CD14-positive monocyte (primary cell): Measurements from ENCODE around the gene SYTL2. TPM values are rescaled to one million over a fixed set of nuclear protein-coding genes. Genes with fewer than 3 reads are reported as not detected.

Experiments used
- DNase-seq, 3 donors: peaks; one replicate each; pipeline ENCODE4 v3.0.0-alpha.2; 2011 to 2022
- H2AFZ ChIP-seq: 2 replicates; pipeline ENCODE4 v1.6.0; 2012; ENCODE audit warnings: mild to moderate bottlenecking, low read depth, low read length, inconsistent platforms; ENCODE audit not compliant: insufficient read depth, poor library complexity, severe bottlenecking
- H3K27ac ChIP-seq, 2 donors: 1 replicate in 1 of 2; 2 replicates in 1 of 2; pipeline ENCODE4 v1.5.1; 2012 to 2013; ENCODE audit warnings: low read length in 2 of 2, control low read depth in 1 of 2, inconsistent platforms in 1 of 2, low read depth in 1 of 2, mild to moderate bottlenecking in 1 of 2
- H3K27me3 ChIP-seq, 2 donors: one replicate each; pipeline versions ENCODE4 v1.6.0 to v1.6.1; 2011 to 2013; ENCODE audit warnings: low read length in 2 of 2; ENCODE audit not compliant: control insufficient read depth in 2 of 2, insufficient read depth in 2 of 2
- H3K36me3 ChIP-seq, 2 donors: replicated peaks in 1 of 2; 1 replicate in 1 of 2; 2 replicates in 1 of 2; pipeline versions ENCODE4 v1.5.1 to v1.6.1; 2012 to 2013; ENCODE audit warnings: low read length in 2 of 2, control low read depth in 1 of 2, inconsistent platforms in 1 of 2, mild to moderate bottlenecking in 1 of 2; ENCODE audit not compliant: insufficient read depth in 2 of 2, control insufficient read depth in 1 of 2
- H3K4me1 ChIP-seq, 2 donors: 1 replicate in 1 of 2; 2 replicates in 1 of 2; pipeline versions ENCODE4 v1.5.1 to v1.6.1; 2012 to 2013; ENCODE audit warnings: low read length in 2 of 2, control low read depth in 1 of 2, inconsistent platforms in 1 of 2, mild to moderate bottlenecking in 1 of 2, moderate library complexity in 1 of 2; ENCODE audit not compliant: insufficient read depth in 2 of 2, control insufficient read depth in 1 of 2
- H3K4me2 ChIP-seq: replicated peaks from 2 replicates; pipeline ENCODE3; 2012; ENCODE audit warnings: low read length, moderate library complexity, mild to moderate bottlenecking; ENCODE audit not compliant: poor library complexity, severe bottlenecking; ENCODE audit errors: extremely low read depth
- H3K4me3 ChIP-seq, 3 experiments: fragments of 200-600 bp in 1 of 3; sonication (generic) in 1 of 3; replicated peaks in 1 of 3; 1 replicate in 2 of 3; 2 replicates in 1 of 3; pipeline ENCODE4 v1.5.1; 2011 to 2013; ENCODE audit warnings: low read length in 3 of 3, mild to moderate bottlenecking in 3 of 3, control low read depth in 2 of 3, low read depth in 2 of 3, inconsistent platforms in 1 of 3, moderate library complexity in 1 of 3
- H3K79me2 ChIP-seq: 2 replicates; pipeline ENCODE4 v1.6.0; 2012; ENCODE audit warnings: mild to moderate bottlenecking, control low read depth, inconsistent platforms, low read length, moderate library complexity; ENCODE audit not compliant: insufficient read depth
- H3K9ac ChIP-seq: 2 replicates; pipeline ENCODE4 v1.6.0; 2017; ENCODE audit warnings: low read length, mild to moderate bottlenecking; ENCODE audit not compliant: insufficient read depth, poor library complexity, severe bottlenecking
- H3K9me3 ChIP-seq, 2 donors: replicated peaks in 1 of 2; 1 replicate in 1 of 2; 2 replicates in 1 of 2; pipeline versions ENCODE4 v1.5.1 to v1.6.1; 2012 to 2013; ENCODE audit warnings: low read length in 2 of 2, control low read depth in 1 of 2; ENCODE audit not compliant: control insufficient read depth in 1 of 2, insufficient read depth in 1 of 2
- H4K20me1 ChIP-seq: 2 replicates; pipeline ENCODE4 v1.6.0; 2012; ENCODE audit warnings: mild to moderate bottlenecking, low read length, control low read depth, moderate library complexity; ENCODE audit not compliant: insufficient read depth
- H3K27ac Mint-ChIP-seq, 7 donors: one replicate each; pipeline ENCODE4 v1.8.0; 2020; ENCODE audit warnings: mild to moderate bottlenecking in 7 of 7, mixed read lengths in 7 of 7, moderate library complexity in 6 of 7, inconsistent platforms in 2 of 7
- H3K27me3 Mint-ChIP-seq, 3 donors: one replicate each; pipeline ENCODE4 v1.8.0; 2021 to 2022; ENCODE audit warnings: low read depth in 3 of 3, mild to moderate bottlenecking in 3 of 3, mixed read lengths in 3 of 3, moderate library complexity in 3 of 3, inconsistent platforms in 1 of 3
- H3K36me3 Mint-ChIP-seq, 2 donors: one replicate each; pipeline ENCODE4 v1.8.0; 2020; ENCODE audit warnings: mixed read lengths in 2 of 2, inconsistent platforms in 1 of 2, mild to moderate bottlenecking in 1 of 2
- H3K4me1 Mint-ChIP-seq: one replicate; pipeline ENCODE4 v1.8.0; 2020; ENCODE audit warnings: mild to moderate bottlenecking, mixed read lengths
- H3K4me3 Mint-ChIP-seq, 2 donors: one replicate each; pipeline ENCODE4 v1.8.0; 2020; ENCODE audit warnings: mild to moderate bottlenecking in 2 of 2, mixed read lengths in 2 of 2, moderate library complexity in 1 of 2
- H3K9me3 Mint-ChIP-seq, 7 donors: one replicate each; pipeline ENCODE4 v1.8.0; 2020 to 2022; ENCODE audit warnings: mixed read lengths in 7 of 7, mild to moderate bottlenecking in 6 of 7, moderate library complexity in 6 of 7, inconsistent platforms in 2 of 7
- WGBS: methylation state at CpG from one replicate; pipeline ENCODE4 v1.1.5; 2013; ENCODE audit warnings: missing lambda C conversion rate; ENCODE audit not compliant: insufficient coverage; 5-methylcytosine and 5-hydroxymethylcytosine counted together
- intact Hi-C, 2 donors: fragments of 100-400 bp; cut with micrococcal nuclease; formaldehyde crosslinking; loops; one replicate each; pipeline versions ENCODE4 v1.15.0 to v1.15.1; 2023
- polyA plus RNA-seq, 3 donors: library from polyadenylated mRNA; depleted of rRNA in 1 of 3; unstranded in 2 of 3; stranded (reverse) in 1 of 3; fragments of 300-500 nt in 2 of 3; fragments of >200 nt in 1 of 3; fragmentation: Illumina TruSeq in 2 of 3; gene quantifications; 1 replicate in 2 of 3; 2 replicates in 1 of 3; pipeline ENCODE4 v1.2.3, GENCODE V29; 2012 to 2021
- TF ChIP-seq, protein P1 (sequence below): fragments of 200-600 bp; IDR thresholded peaks from one replicate; pipeline ENCODE4 v1.8.0; 2022; ENCODE audit warnings: antibody characterized with exemption, mild to moderate bottlenecking

The SYTL2 gene
- polyA plus RNA-seq, 3 donors = 0.30 to 0.48 (median 0.34) TPM

DNA sequence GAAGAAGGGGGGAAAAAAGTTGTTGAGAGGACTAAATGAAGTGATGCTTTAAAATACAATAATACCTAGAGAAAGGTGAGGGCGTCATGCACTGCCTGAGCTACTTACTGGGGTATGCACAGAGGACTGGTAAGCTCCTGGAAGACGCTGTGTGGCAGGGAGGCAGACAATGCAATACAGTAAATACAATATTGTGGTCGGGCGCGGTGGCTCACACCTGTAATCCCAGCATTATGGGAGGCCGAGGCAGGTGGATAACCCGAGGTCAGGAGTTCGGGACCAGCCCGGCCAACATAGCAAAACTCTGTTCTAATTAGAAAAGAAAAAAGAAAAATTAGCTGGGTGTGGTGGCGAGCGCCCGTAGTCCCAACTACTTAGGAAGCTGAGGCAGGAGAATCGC is 683 bp upstream of the SYTL2 start:
- intact Hi-C loops = no loop called here

DNA sequence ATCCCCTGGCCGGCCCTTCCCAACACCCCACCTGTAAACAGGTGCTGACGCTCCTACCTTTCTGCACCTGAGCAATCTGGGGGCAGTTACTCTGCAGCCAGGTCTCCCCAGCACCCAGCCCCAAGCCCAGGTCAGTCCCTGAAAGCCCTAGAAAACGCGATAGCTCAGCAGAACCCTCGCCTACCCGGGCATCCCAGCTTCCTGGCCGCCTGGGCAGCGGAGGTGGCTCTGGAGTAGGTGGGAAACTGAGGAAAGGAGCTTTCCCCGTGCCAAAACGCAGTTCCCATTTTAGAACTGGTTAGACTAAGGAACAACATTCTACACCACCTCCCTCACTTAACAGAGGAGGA is 445 bp downstream of the SYTL2 start:
- no peaks in the 10 kb centered on the region for H3K36me3 ChIP-seq
- Mint-ChIP-seq H3K27me3 (peaks cover 21 to 29% (median 28%) of the 10 kb centered on the region in 3 donors), H3K9me3 (peaks cover 0 to 6% (median 3%) of the 10 kb centered on the region in 7 donors), H3K27ac (peak overlapping the region in 2 of 7 donors; percentile 8 to 26), H3K36me3 (no peaks in the 10 kb centered on the region), H3K4me1 (peaks cover 18% of the 10 kb centered on the region), H3K4me3 (peak overlapping the region; percentile 77 to 92)
- no peak overlapping the region for H3K27ac ChIP-seq
- H3K9me3 ChIP-seq = no peaks in the 10 kb centered on the region
- peak overlapping the region; percentile 84 for H3K4me2 ChIP-seq
- peak overlapping the region; percentile 31 to 79 (median 67) for H3K4me3 ChIP-seq
- H4K20me1 ChIP-seq = no peaks in the 10 kb centered on the region
- H2AFZ ChIP-seq = peak overlapping the region; percentile 86
- peak overlapping the region; percentile 57 for H3K9ac ChIP-seq
- 5% methylated on average over 2 of the region's 10 CpGs for WGBS
- peaks cover 14 to 16% of the 10 kb centered on the region in 2 donors for H3K4me1 ChIP-seq
- TF ChIP-seq, protein P1, sequence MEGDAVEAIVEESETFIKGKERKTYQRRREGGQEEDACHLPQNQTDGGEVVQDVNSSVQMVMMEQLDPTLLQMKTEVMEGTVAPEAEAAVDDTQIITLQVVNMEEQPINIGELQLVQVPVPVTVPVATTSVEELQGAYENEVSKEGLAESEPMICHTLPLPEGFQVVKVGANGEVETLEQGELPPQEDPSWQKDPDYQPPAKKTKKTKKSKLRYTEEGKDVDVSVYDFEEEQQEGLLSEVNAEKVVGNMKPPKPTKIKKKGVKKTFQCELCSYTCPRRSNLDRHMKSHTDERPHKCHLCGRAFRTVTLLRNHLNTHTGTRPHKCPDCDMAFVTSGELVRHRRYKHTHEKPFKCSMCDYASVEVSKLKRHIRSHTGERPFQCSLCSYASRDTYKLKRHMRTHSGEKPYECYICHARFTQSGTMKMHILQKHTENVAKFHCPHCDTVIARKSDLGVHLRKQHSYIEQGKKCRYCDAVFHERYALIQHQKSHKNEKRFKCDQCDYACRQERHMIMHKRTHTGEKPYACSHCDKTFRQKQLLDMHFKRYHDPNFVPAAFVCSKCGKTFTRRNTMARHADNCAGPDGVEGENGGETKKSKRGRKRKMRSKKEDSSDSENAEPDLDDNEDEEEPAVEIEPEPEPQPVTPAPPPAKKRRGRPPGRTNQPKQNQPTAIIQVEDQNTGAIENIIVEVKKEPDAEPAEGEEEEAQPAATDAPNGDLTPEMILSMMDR = no peak
- H3K27me3 ChIP-seq = peaks cover 5 to 27% of the 10 kb centered on the region in 2 donors
- H3K79me2 ChIP-seq = no peaks in the 10 kb centered on the region
- DNase-seq = peak in 1 of 3 donors; percentile 16
- intact Hi-C loops = no loop called here

More for the DNA sequence above, 683 bp upstream of the SYTL2 start:
- Mint-ChIP-seq H3K36me3 (no peaks in the 10 kb centered on the region), H3K27ac (peak overlapping the region in 1 of 7 donors; percentile 9), H3K27me3 (peaks cover 21 to 29% (median 28%) of the 10 kb centered on the region in 3 donors), H3K4me1 (peaks cover 18% of the 10 kb centered on the region), H3K4me3 (peak overlapping the region; percentile 73 to 92), H3K9me3 (peaks cover 0 to 6% (median 3%) of the 10 kb centered on the region in 7 donors)
- Histone ChIP-seq H4K20me1 (no peaks in the 10 kb centered on the region), H3K36me3 (no peaks in the 10 kb centered on the region), H3K27ac (no peak overlapping the region), H3K27me3 (peaks cover 5 to 27% of the 10 kb centered on the region in 2 donors), H3K9ac (peak overlapping the region; percentile 57), H3K4me2 (peak overlapping the region; percentile 84), H3K4me1 (peaks cover 14 to 16% of the 10 kb centered on the region in 2 donors), H2AFZ (peak overlapping the region; percentile 86), H3K9me3 (no peaks in the 10 kb centered on the region), H3K4me3 (peak overlapping the region; percentile 37 to 79 (median 46)), H3K79me2 (no peaks in the 10 kb centered on the region)
- TF ChIP-seq, protein P1 = no peak
- 70% methylated on average over 6 of the region's 13 CpGs for WGBS
- DNase-seq = no peak
